ENCODE data around the gene CBX2.

Gene CBX2

GRCh38 chr17:79818026-79818758, 40.2 kb downstream of the CBX2 start:
- ATAC-seq = no peak
- TF ChIP-seq ZFP30 (CRISPR knock-in tag; IDR thresholded peaks at IDR 0.05) = no peak
- TF ChIP-seq TCF4 (CRISPR knock-in tag; IDR thresholded peaks at IDR 0.05; ENCODE audit: borderline replicate concordance) = no peak
- TF ChIP-seq ARNTL (CRISPR knock-in tag; IDR thresholded peaks at IDR 0.05; ENCODE audit: borderline replicate concordance, low read depth) = no peak
- TF ChIP-seq ZNF70 (CRISPR knock-in tag; IDR thresholded peaks at IDR 0.05) = no peak
- TF ChIP-seq SNAI2 (CRISPR knock-in tag; IDR thresholded peaks at IDR 0.05) = no peak
- no peak for TF ChIP-seq TOX (CRISPR knock-in tag; IDR thresholded peaks at IDR 0.05; ENCODE audit: borderline replicate concordance)
- no peak for TF ChIP-seq POU6F1 (CRISPR knock-in tag; IDR thresholded peaks at IDR 0.05; ENCODE audit: borderline replicate concordance, low read depth)
- TF ChIP-seq ZFP3 (CRISPR knock-in tag; IDR thresholded peaks at IDR 0.05) = no peak
- no peak for TF ChIP-seq BACH2 (CRISPR knock-in tag; IDR thresholded peaks at IDR 0.05; ENCODE audit: borderline replicate concordance)
- no peak for TF ChIP-seq CSDC2 (CRISPR knock-in tag; IDR thresholded peaks at IDR 0.05)
- TF ChIP-seq ESRRG (CRISPR knock-in tag; IDR thresholded peaks at IDR 0.05) = no peak
- no peak for TF ChIP-seq GLIS3 (CRISPR knock-in tag; IDR thresholded peaks at IDR 0.05)
- no peak for TF ChIP-seq ISL1 (CRISPR knock-in tag; IDR thresholded peaks at IDR 0.05)
- TF ChIP-seq CREB5 (CRISPR knock-in tag; IDR thresholded peaks at IDR 0.05; ENCODE audit: low read depth) = no peak
- no peak for TF ChIP-seq ZNF8 (CRISPR knock-in tag; IDR thresholded peaks at IDR 0.05)
- no peak for TF ChIP-seq PATZ1 (CRISPR knock-in tag; IDR thresholded peaks at IDR 0.05; ENCODE audit: borderline replicate concordance)
- TF ChIP-seq ZC3H10 (CRISPR knock-in tag; IDR thresholded peaks at IDR 0.05) = no peak

GRCh38 chr17:79819085-79819484, 41.1 kb downstream of the CBX2 start:
- no peak for ATAC-seq
- TF ChIP-seq ZFP30 (CRISPR knock-in tag; IDR thresholded peaks at IDR 0.05) = no peak
- TF ChIP-seq TCF4 (CRISPR knock-in tag; IDR thresholded peaks at IDR 0.05; ENCODE audit: borderline replicate concordance) = no peak
- no peak for TF ChIP-seq ZNF8 (CRISPR knock-in tag; IDR thresholded peaks at IDR 0.05)
- TF ChIP-seq TSHZ2 (CRISPR knock-in tag; IDR thresholded peaks at IDR 0.05) = no peak
- no peak for TF ChIP-seq CREB5 (CRISPR knock-in tag; IDR thresholded peaks at IDR 0.05; ENCODE audit: low read depth)
- TF ChIP-seq PATZ1 (CRISPR knock-in tag; IDR thresholded peaks at IDR 0.05; ENCODE audit: borderline replicate concordance) = no peak
- no peak for TF ChIP-seq CSDC2 (CRISPR knock-in tag; IDR thresholded peaks at IDR 0.05)
- TF ChIP-seq SNAI2 (CRISPR knock-in tag; IDR thresholded peaks at IDR 0.05) = no peak
- no peak for TF ChIP-seq ESRRG (CRISPR knock-in tag; IDR thresholded peaks at IDR 0.05)
- no peak for TF ChIP-seq ARNTL (CRISPR knock-in tag; IDR thresholded peaks at IDR 0.05; ENCODE audit: borderline replicate concordance, low read depth)
- no peak for TF ChIP-seq ZFP3 (CRISPR knock-in tag; IDR thresholded peaks at IDR 0.05)
- no peak for TF ChIP-seq GLIS3 (CRISPR knock-in tag; IDR thresholded peaks at IDR 0.05)
- no peak for TF ChIP-seq OSR1 (CRISPR knock-in tag; IDR thresholded peaks at IDR 0.05)
- no peak for TF ChIP-seq ZC3H10 (CRISPR knock-in tag; IDR thresholded peaks at IDR 0.05)
- no peak for TF ChIP-seq BACH2 (CRISPR knock-in tag; IDR thresholded peaks at IDR 0.05; ENCODE audit: borderline replicate concordance)
- no peak for TF ChIP-seq TOX (CRISPR knock-in tag; IDR thresholded peaks at IDR 0.05; ENCODE audit: borderline replicate concordance)
